ENCODE data around the gene USP24. TPM values are rescaled to one million over a fixed set of nuclear protein-coding genes. Genes with fewer than 3 reads are reported as not detected.

Gene USP24
- total RNA-seq, 1 experiment from 2014 or later: 38.5 TPM

DNA sequence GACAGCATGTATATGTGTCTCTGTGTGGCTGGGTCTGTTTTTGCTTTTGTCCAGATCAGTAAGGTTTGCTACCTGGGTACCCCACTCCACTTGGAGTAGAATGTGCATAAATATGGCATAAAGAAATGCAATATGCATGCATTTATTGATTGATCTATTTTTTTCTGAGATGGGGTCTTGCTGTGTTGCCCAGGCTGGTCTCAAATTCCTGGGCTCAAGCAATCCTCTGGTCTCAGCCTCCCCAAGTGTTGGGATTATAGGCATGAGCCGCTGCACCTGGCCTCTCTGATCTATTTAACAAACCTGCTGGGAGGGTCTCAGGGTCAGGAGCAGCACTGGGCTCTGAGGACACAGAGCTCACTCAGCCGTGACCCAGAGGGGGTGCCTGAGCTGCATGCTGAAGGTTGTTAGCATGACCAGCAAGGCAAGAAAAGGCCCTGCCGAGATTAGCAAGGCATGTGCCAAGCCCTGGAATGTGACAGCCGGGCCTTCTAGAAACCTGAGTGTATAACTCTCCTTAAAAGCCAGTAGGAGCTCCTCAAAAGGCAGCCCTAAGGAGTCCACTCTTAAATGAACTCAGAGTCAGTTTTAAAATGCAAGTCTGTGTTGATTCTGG is 153.3 kb downstream of the USP24 start:
- ChIA-PET POLR2A (ENCODE audit: unreplicated experiment) (no interaction called here), CTCF (no interaction called here)
- H2AFZ ChIP-seq (ENCODE audit: low read length): no peak overlapping the region
- H3K36me3 ChIP-seq (ENCODE audit: low read depth, low read length): no peaks in the 10 kb centered on the region
- intact Hi-C loops (cut with micrococcal nuclease): no loop called here
- no peak overlapping the region for H3K27ac ChIP-seq (ENCODE audit: low read length)
- H4K20me1 ChIP-seq (ENCODE audit: low read length): no peaks in the 10 kb centered on the region
- H3K4me1 ChIP-seq (ENCODE audit: insufficient read depth, low read length): no peaks in the 10 kb centered on the region
- DNase-seq (no peak), ATAC-seq (no peak)
- no peaks in the 10 kb centered on the region for H3K27me3 ChIP-seq (ENCODE audit: low read length)
- no peaks in the 10 kb centered on the region for H3K79me2 ChIP-seq (ENCODE audit: low read length)
- H3F3A ChIP-seq (ENCODE audit: low read length, unreplicated experiment): no peaks in the 10 kb centered on the region
- H3K4me2 ChIP-seq (ENCODE audit: low read length): no peak overlapping the region
- no peak overlapping the region for H3K9ac ChIP-seq (ENCODE audit: low read length)
- BruUV-seq (replicated peaks): no TSS peak
- TF ChIP-seq, protein P1, sequence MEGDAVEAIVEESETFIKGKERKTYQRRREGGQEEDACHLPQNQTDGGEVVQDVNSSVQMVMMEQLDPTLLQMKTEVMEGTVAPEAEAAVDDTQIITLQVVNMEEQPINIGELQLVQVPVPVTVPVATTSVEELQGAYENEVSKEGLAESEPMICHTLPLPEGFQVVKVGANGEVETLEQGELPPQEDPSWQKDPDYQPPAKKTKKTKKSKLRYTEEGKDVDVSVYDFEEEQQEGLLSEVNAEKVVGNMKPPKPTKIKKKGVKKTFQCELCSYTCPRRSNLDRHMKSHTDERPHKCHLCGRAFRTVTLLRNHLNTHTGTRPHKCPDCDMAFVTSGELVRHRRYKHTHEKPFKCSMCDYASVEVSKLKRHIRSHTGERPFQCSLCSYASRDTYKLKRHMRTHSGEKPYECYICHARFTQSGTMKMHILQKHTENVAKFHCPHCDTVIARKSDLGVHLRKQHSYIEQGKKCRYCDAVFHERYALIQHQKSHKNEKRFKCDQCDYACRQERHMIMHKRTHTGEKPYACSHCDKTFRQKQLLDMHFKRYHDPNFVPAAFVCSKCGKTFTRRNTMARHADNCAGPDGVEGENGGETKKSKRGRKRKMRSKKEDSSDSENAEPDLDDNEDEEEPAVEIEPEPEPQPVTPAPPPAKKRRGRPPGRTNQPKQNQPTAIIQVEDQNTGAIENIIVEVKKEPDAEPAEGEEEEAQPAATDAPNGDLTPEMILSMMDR (conservative IDR thresholded peaks at IDR 0.05; ENCODE audit: low read depth, low read length): no peak
- no peak for TF ChIP-seq EZH2phosphoT487 (IDR thresholded peaks at IDR 0.05; ENCODE audit: borderline replicate concordance, low read length)
- TF ChIP-seq EZH2 (IDR thresholded peaks at IDR 0.05; ENCODE audit: low read length, unreplicated experiment): no peak
- H3K9me2 ChIP-seq (replicated peaks; ENCODE audit: low read length): no peaks in the 10 kb centered on the region
- no peaks in the 10 kb centered on the region for H3K9me3 ChIP-seq (ENCODE audit: low read length)
- H3K4me3 ChIP-seq (ENCODE audit: low read length): no peak overlapping the region

DNA sequence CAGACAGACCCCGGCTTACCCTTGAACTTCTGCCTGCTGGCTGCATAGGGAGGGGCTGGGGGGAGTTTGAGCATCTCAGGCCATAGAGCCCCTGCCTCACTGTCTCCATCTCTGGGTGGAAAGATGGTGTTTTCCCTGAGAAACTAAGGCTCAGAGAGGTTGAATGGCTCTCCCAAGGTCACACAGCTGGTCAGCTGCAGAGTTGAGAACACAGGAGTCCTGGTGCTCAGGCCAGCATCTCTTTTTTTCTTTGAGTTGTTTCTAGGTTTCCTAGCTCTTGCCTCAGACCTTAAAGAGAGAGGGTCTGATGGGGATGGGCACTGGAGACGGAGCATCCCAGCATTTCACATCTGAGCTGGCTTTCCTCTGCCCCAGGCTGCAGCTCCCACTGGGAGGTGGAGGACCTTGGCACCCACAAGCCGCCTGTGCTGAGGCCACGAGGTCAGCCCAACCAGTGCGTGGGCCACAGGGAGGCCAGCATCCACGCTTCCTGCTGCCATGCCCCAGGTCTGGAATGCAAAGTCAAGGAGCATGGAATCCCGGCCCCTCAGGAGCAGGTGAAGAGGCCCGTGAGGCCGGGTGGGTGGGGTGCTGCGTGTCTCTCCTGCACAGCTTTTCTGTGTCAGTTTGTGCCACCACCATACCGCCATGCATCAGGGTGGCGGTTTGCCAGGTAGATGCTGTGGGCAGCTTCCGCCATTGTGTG is 154.0 kb downstream of the USP24 start:
- no peak overlapping the region for H3K4me2 ChIP-seq (ENCODE audit: low read length)
- POLR2A ChIA-PET (ENCODE audit: unreplicated experiment): no interaction called here
- H3F3A ChIP-seq (ENCODE audit: low read length, unreplicated experiment): no peaks in the 10 kb centered on the region
- no TSS peak for BruUV-seq (replicated peaks)
- no peaks in the 10 kb centered on the region for H3K9me3 ChIP-seq (ENCODE audit: low read length)
- intact Hi-C loops (cut with micrococcal nuclease): no loop called here
- no peaks in the 10 kb centered on the region for H3K9me2 ChIP-seq (replicated peaks; ENCODE audit: low read length)
- no peak overlapping the region for H3K4me3 ChIP-seq (ENCODE audit: low read length)
- H3K9ac ChIP-seq (ENCODE audit: low read length): no peak overlapping the region
- H2AFZ ChIP-seq (ENCODE audit: low read length): no peak overlapping the region
- TF ChIP-seq EZH2phosphoT487 (IDR thresholded peaks at IDR 0.05; ENCODE audit: borderline replicate concordance, low read length) (no peak), EZH2 (IDR thresholded peaks at IDR 0.05; ENCODE audit: low read length, unreplicated experiment) (no peak)
- TF ChIP-seq, protein P1 (conservative IDR thresholded peaks at IDR 0.05; ENCODE audit: low read depth, low read length): no peak
- H4K20me1 ChIP-seq (ENCODE audit: low read length): no peaks in the 10 kb centered on the region
- ATAC-seq (no peak), DNase-seq (no peak)
- no peaks in the 10 kb centered on the region for H3K4me1 ChIP-seq (ENCODE audit: insufficient read depth, low read length)
- no peaks in the 10 kb centered on the region for H3K36me3 ChIP-seq (ENCODE audit: low read depth, low read length)
- H3K79me2 ChIP-seq (ENCODE audit: low read length): no peaks in the 10 kb centered on the region
- no peaks in the 10 kb centered on the region for H3K27me3 ChIP-seq (ENCODE audit: low read length)
- H3K27ac ChIP-seq (ENCODE audit: low read length): no peak overlapping the region
- CTCF ChIA-PET: no interaction called here

Measured in PC-3 (cell line).